Retinal pigment epithelial cell (primary cell): Measurements from ENCODE around the gene PTPRA.
A peak's percentile ranks its signal among the peaks of the same experiment; 100 is the strongest.

Experiments
- DNase-seq: peaks from one replicate; pipeline ENCODE4 v3.0.0-alpha.2; 2010; ENCODE audit warnings: low read depth
- H3K4me3 ChIP-seq: 2 replicates; pipeline ENCODE4 v1.5.1; 2011; ENCODE audit warnings: mild to moderate bottlenecking, low read length, control low read depth, moderate library complexity
- CTCF ChIP-seq: conservative IDR thresholded peaks from 2 replicates; pipeline ENCODE4 v1.5.1; 2011; ENCODE audit warnings: low read depth, low read length, control low read depth, inconsistent platforms

Gene PTPRA

DNA sequence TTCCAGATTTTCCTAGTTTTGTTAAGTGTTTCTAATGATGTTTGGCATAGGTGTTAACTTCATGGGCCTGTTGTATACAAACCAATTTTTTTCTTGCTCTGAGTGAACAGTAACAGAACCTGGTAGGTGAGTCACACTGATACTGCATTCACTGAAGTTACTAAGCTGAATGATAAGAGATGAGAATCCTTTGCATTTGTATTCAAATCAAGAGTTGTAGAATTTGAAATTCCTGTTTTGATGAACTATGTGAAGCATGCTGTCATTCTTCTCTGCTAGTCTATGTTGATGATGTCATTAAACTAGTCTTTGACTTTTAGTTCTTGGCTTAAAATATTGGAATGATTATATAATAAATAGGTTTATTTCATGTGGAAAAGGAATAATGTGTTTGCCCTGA lies 37.9 kb downstream of the PTPRA start:
- no peak for DNase-seq
- H3K4me3 ChIP-seq = no peak overlapping the region
- no peak for TF ChIP-seq CTCF

DNA sequence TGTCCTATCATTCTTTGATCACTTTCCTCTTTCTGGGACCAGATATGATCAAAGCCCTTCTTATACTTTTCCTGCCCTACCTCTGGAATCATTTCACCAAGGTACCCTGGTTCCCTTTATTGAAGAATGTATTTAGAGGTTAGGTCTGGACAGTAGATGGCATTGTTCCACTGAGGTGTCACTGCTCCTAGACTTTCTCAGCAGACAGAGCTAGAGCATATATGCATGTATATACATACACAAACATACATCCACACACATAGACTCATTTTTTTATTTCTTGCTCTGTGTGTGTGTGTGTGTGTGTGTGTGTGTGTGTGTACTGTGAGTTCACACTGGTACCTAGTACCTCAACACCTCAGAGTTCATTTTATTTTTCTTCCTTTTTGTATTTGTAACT lies 40.9 kb downstream of the PTPRA start:
- no peak overlapping the region for H3K4me3 ChIP-seq
- DNase-seq = no peak
- peak; percentile 43 for TF ChIP-seq CTCF

DNA sequence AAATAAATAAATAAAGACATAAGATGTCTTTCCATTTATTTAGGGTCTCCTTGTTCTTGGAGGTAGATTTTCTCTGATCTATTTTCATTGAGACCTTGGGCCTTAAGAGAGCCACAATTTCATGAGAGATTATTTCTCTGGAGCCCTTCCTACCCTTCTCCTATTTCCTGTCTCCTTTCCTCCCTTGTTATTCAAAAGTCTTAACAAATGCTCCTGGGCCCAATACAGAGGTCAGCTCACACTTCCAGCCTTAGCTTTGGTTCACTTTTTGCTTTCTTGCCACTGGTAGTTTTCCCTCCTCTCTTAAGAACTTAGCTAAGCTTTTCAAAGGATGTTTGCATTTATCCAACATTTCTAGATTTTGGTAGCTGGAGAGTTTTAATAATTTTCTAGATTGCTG lies 44.0 kb downstream of the PTPRA start:
- DNase-seq = no peak
- TF ChIP-seq CTCF = no peak
- H3K4me3 ChIP-seq = no peak overlapping the region

DNA sequence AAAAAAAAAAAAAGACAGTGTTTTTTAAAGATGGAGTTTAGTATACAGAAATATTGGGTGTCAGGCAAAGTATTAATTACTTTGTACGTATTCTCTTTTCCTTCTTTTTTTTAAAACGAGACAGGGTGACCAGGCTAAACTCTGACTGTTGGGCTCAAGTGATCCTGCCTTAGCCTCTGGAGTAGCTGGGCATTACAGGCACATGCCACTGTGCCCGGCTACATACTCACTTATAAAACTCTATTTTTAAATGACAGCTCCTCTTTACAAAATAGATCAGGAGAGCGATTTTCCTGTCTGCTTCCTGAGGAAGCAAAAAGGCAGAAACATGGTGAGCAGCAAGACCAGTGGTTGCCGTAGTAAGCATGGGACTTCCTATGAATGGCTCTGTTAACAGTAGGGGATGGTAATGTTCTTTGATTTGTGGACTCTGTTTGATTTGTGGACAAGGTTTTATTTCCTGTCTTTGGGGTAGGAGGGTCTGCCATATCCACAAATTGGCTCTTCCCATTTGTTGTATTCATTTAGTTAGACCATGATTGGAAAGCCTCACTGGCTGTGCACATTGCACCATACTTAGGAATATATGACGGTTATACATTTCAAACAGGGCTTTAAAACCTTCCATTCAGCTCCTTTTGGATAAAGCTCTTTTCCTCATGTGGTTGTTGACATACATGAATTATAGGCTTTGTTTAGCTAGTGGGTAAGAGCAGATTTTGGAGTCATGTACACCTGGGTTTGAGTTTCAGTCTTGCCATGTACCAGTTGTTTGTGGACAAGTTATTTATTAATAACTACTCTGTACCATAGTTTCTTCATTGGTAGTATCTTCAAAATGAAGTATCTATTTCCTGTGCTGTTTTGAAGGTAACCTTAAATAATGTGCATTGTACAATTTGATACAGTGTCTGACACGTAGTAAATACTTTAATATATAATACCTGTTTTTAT lies 45.1 kb downstream of the PTPRA start:
- no peak for TF ChIP-seq CTCF
- H3K4me3 ChIP-seq = no peak overlapping the region
- DNase-seq = no peak

GRCh38 chr20:2919518-2920245 lies 46.4 kb downstream of the PTPRA start:
- no peak overlapping the region for H3K4me3 ChIP-seq
- TF ChIP-seq CTCF = no peak
- no peak for DNase-seq

GRCh38 chr20:2920473-2920872 lies 47.2 kb downstream of the PTPRA start:
- no peak overlapping the region for H3K4me3 ChIP-seq
- no peak for DNase-seq
- no peak for TF ChIP-seq CTCF
